Endothelial cell of umbilical vein (primary cell): ENCODE data around the gene YEATS4. TPM values are rescaled to one million over a fixed set of nuclear protein-coding genes. Genes with fewer than 3 reads are reported as not detected.
A peak's percentile ranks its signal among the peaks of the same experiment; 100 is the strongest.

ENCODE experiments used
- BruUV-seq: library from RNA; stranded (reverse); fragments of 400-500 nt; replicated peaks from 2 replicates; lab custom pipeline; 2021; lab: Mats Ljungman, UMichigan
- CTCF ChIA-PET: fragments of 300-600, 350-600 bp; sonication (Branson Sonifier 250); formaldehyde crosslinking; loops from one replicate; lab custom pipeline; 2021; ENCODE audit warnings: antibody characterized with exemption, inconsistent platforms; lab: Charles Lee
- POLR2A ChIA-PET: fragments of 300-600, 350-600 bp; sonication (Branson Sonifier 250); formaldehyde crosslinking; loops from one replicate; lab custom pipeline; 2021; ENCODE audit warnings: antibody characterized with exemption, inconsistent platforms; lab: Charles Lee
- DNase-seq: peaks from one replicate; pipeline ENCODE4 v3.0.0-alpha.2; 2011; ENCODE audit warnings: low read depth, low spot score
- FAIRE-seq: peaks from 2 replicates; lab custom pipeline; 2011; peaks lifted over from hg19 to GRCh38; lab: Jason Lieb, UNC
- H2AFZ ChIP-seq: 2 replicates; pipeline ENCODE4 v1.6.0; 2012; ENCODE audit warnings: low read depth, low read length, control low read depth, inconsistent platforms
- H3K27ac ChIP-seq: 2 replicates; pipeline ENCODE4 v1.5.1; 2011; ENCODE audit warnings: low read depth, mild to moderate bottlenecking, control low read depth, low read length, moderate library complexity; ENCODE audit not compliant: insufficient read depth
- H3K27me3 ChIP-seq, 2 experiments: 2 replicates each; pipeline versions ENCODE4 v1.6.0 to v1.6.1; 2011; ENCODE audit warnings: low read length in 2 of 2, mixed read lengths in 1 of 2; ENCODE audit not compliant: control insufficient read depth in 2 of 2, insufficient read depth in 2 of 2
- H3K36me3 ChIP-seq, 2 experiments: 2 replicates in 1 of 2; 3 replicates in 1 of 2; pipeline ENCODE4 v1.5.1; 2011; ENCODE audit warnings: low read length in 2 of 2, mild to moderate bottlenecking in 1 of 2, moderate library complexity in 1 of 2; ENCODE audit not compliant: control insufficient read depth in 2 of 2, insufficient read depth in 2 of 2; ENCODE audit errors: extremely low read depth in 1 of 2
- H3K4me1 ChIP-seq: 3 replicates; pipeline ENCODE4 v1.5.1; 2011; ENCODE audit warnings: mild to moderate bottlenecking, low read length; ENCODE audit not compliant: control insufficient read depth, insufficient read depth; ENCODE audit errors: extremely low read depth
- H3K4me2 ChIP-seq: 2 replicates; pipeline ENCODE4 v1.6.1; 2011; ENCODE audit warnings: low read length, control low read depth, mixed read lengths; ENCODE audit not compliant: insufficient read depth
- H3K4me3 ChIP-seq, 3 experiments: fragments of 200-600 bp in 1 of 3; sonication (generic), shearing (Covaris generic) in 1 of 3; replicated peaks in 1 of 3; 2 replicates each; pipeline ENCODE4 v1.5.1; 2011 to 2016; ENCODE audit warnings: control low read depth in 3 of 3, low read length in 3 of 3, mild to moderate bottlenecking in 2 of 3, inconsistent platforms in 1 of 3, low read depth in 1 of 3, moderate library complexity in 1 of 3; ENCODE audit not compliant: insufficient read depth in 1 of 3
- H3K79me2 ChIP-seq: 2 replicates; pipeline ENCODE4 v1.6.0; 2012; ENCODE audit warnings: low read length, inconsistent platforms; ENCODE audit not compliant: control insufficient read depth, insufficient read depth
- H3K9ac ChIP-seq: replicated peaks from 2 replicates; pipeline ENCODE3; 2011; ENCODE audit warnings: low read length, control low read depth; ENCODE audit not compliant: insufficient read depth; ENCODE audit errors: extremely low read depth
- H3K9me1 ChIP-seq: replicated peaks from 3 replicates; pipeline ENCODE4 v1.6.0; 2011; ENCODE audit warnings: mild to moderate bottlenecking, low read length; ENCODE audit not compliant: control insufficient read depth, insufficient read depth; ENCODE audit errors: extremely low read depth
- H3K9me3 ChIP-seq: replicated peaks from 2 replicates; pipeline ENCODE4 v1.5.1; 2012; ENCODE audit warnings: low read length, inconsistent platforms; ENCODE audit not compliant: control insufficient read depth, insufficient read depth
- H4K20me1 ChIP-seq: replicated peaks from 2 replicates; pipeline ENCODE3; 2011; ENCODE audit warnings: mild to moderate bottlenecking, low read length; ENCODE audit not compliant: control insufficient read depth, insufficient read depth; ENCODE audit errors: extremely low read depth
- CTCF ChIP-seq, 2 donors: IDR thresholded peaks; 1 replicate in 1 of 2; 2 replicates in 1 of 2; pipeline ENCODE4 v1.5.1; 2011; ENCODE audit warnings: low read length in 2 of 2, mild to moderate bottlenecking in 2 of 2, moderate library complexity in 2 of 2, control low read depth in 1 of 2, inconsistent platforms in 1 of 2, low read depth in 1 of 2; ENCODE audit not compliant: insufficient read depth in 1 of 2; ENCODE audit errors: extremely low read depth in 1 of 2
- EZH2 ChIP-seq: IDR thresholded peaks from 2 replicates; pipeline ENCODE4 v1.6.1; 2012; ENCODE audit warnings: borderline replicate concordance, low read depth, mild to moderate bottlenecking, moderate library complexity, low read length, inconsistent platforms; ENCODE audit not compliant: severe bottlenecking
- FOS ChIP-seq: IDR thresholded peaks from 2 replicates; pipeline ENCODE4 v1.6.1; 2011; ENCODE audit warnings: mild to moderate bottlenecking, low read length, moderate library complexity, borderline replicate concordance; ENCODE audit not compliant: insufficient read depth
- GATA2 ChIP-seq: IDR thresholded peaks from 2 replicates; pipeline ENCODE4 v1.7.0; 2011; ENCODE audit warnings: low read depth, mild to moderate bottlenecking, moderate library complexity, mixed read lengths, low read length; ENCODE audit not compliant: insufficient read length, insufficient read depth
- JUN ChIP-seq: IDR thresholded peaks from 2 replicates; pipeline ENCODE4 v1.6.1; 2011; ENCODE audit warnings: borderline replicate concordance, low read depth; ENCODE audit not compliant: insufficient read length, insufficient read depth
- MAX ChIP-seq: IDR thresholded peaks from 2 replicates; pipeline ENCODE4 v1.6.1; 2011; ENCODE audit not compliant: insufficient read depth, insufficient read length
- MYC ChIP-seq: IDR thresholded peaks from one replicate; pipeline ENCODE4 v1.6.1; 2011; ENCODE audit warnings: mild to moderate bottlenecking, low read depth, low read length
- POLR2A ChIP-seq: IDR thresholded peaks from 2 replicates; pipeline ENCODE4 v1.6.1; 2012; ENCODE audit warnings: low read depth, mild to moderate bottlenecking, control low read depth, low read length
- POLR2AphosphoS5 ChIP-seq: IDR thresholded peaks from 2 replicates; pipeline ENCODE4 v1.6.1; 2012; ENCODE audit warnings: low read depth, mild to moderate bottlenecking, control low read depth, low read length, moderate library complexity; ENCODE audit not compliant: insufficient read depth
- dilution Hi-C: fragments of 300-500 bp; cut with MboI; formaldehyde crosslinking; loops from one replicate; pipeline ENCODE4 v1.15.0; 2019; ENCODE audit warnings: low sequenced_read_pairs; ENCODE audit not compliant: extremely low pct_ligation_motif_present
- intact Hi-C: fragments of 100-400 bp; cut with micrococcal nuclease; formaldehyde crosslinking; loops from one replicate; pipeline ENCODE4 v1.10.0; 2022
- polyA plus RNA-seq, 4 experiments: library from polyadenylated mRNA; depleted of rRNA in 3 of 4; stranded (reverse) in 3 of 4; unstranded in 1 of 4; fragments of >200 nt; gene quantifications; 2 replicates each; pipeline versions ENCODE4 v1.2.1 to v1.2.3, GENCODE V29; 2011 to 2012; ENCODE audit warnings: missing spikeins in 1 of 4
- total RNA-seq: library from RNA; stranded (reverse); gene quantifications from 2 replicates; pipeline ENCODE4 v1.2.3, GENCODE V29; 2021

The YEATS4 gene
- total and polyA plus RNA-seq, 2 donors (not counting 3 experiments of a cell fraction or from before 2014, with no cell fraction given) = 13.6 to 16.7 TPM

GRCh38 chr12:69397978-69398377 lies 38.4 kb downstream of the YEATS4 start:
- Histone ChIP-seq H2AFZ (no peak overlapping the region), H3K9me1 (no peaks in the 10 kb centered on the region), H3K4me3 (no peak overlapping the region), H3K4me2 (no peak overlapping the region), H3K9ac (no peak overlapping the region), H3K27ac (no peak overlapping the region), H4K20me1 (no peaks in the 10 kb centered on the region), H3K9me3 (peaks cover 2% of the 10 kb centered on the region), H3K4me1 (no peaks in the 10 kb centered on the region), H3K36me3 (no peaks in the 10 kb centered on the region), H3K79me2 (no peaks in the 10 kb centered on the region), H3K27me3 (no peaks in the 10 kb centered on the region)
- BruUV-seq = no TSS peak
- DNase-seq (no peak), FAIRE-seq (no peak)
- CTCF ChIA-PET = no interaction called here
- TF ChIP-seq FOS (no peak), CTCF (IDR thresholded peaks at IDR 0.05; ENCODE audit: extremely low read depth in 1 of 2, insufficient read depth in 1 of 2, low read depth in 1 of 2, low read length in 2 of 2) (no peak), GATA2 (no peak)
- intact Hi-C loops (no loop called here), dilution Hi-C loops (loop anchor here (25.0 kb wide), 1 partner anchor 189 kb away; the partner anchor contains the start of gene CCT2)
- POLR2A ChIA-PET = no interaction called here

- Histone ChIP-seq H3K36me3 (no peaks in the 10 kb centered on the region), H3K9me3 (no peaks in the 10 kb centered on the region), H3K79me2 (no peaks in the 10 kb centered on the region), H3K27ac (no peak overlapping the region), H2AFZ (peak overlapping the region; percentile 1), H3K27me3 (no peaks in the 10 kb centered on the region), H3K9me1 (no peaks in the 10 kb centered on the region), H3K4me2 (no peak overlapping the region), H3K9ac (no peak overlapping the region), H4K20me1 (no peaks in the 10 kb centered on the region), H3K4me1 (peaks cover 19% of the 10 kb centered on the region), H3K4me3 (no peak overlapping the region)
- ChIA-PET POLR2A (no interaction called here), CTCF (interaction anchor here (1.0 to 1.1 kb wide), 2 partner anchors 11 to 14 kb away, joined by 3 to 4 read pairs; no protein-coding TSS in a partner anchor)
- DNase-seq (no peak), FAIRE-seq (no peak)
- intact Hi-C loops = no loop called here
- dilution Hi-C loops = no loop called here
- BruUV-seq = no TSS peak
- TF ChIP-seq EZH2 (no peak), MYC (no peak), CTCF (IDR thresholded peaks at IDR 0.05; ENCODE audit: extremely low read depth in 1 of 2, insufficient read depth in 1 of 2, low read depth in 1 of 2, low read length in 2 of 2) (no peak), JUN (no peak), POLR2AphosphoS5 (no peak), FOS (no peak), POLR2A (no peak), MAX (no peak), GATA2 (no peak)
These were observed 42.4 kb downstream of the YEATS4 start for GRCh38 chr12:69401940-69402339.
